GM12878 (cell line): Measurements from ENCODE around the gene PMM2. TPM values are rescaled to one million over a fixed set of nuclear protein-coding genes. Genes with fewer than 3 reads are reported as not detected.

Source experiments
- ATAC-seq: fragments of 200-7000 bp; cut with Tn5 transposase; 3 replicates; pipeline ENCODE4 v1.9.1; 2020; ENCODE audit warnings: mild to moderate bottlenecking, moderate library complexity
- BruUV-seq: library from RNA; stranded (reverse); fragments of 400-500 nt; replicated peaks from 2 replicates; lab custom pipeline; 2021; lab: Mats Ljungman, UMichigan
- CTCF ChIA-PET: fragments of 300-600 bp; sonication (Branson Sonifier 250); formaldehyde crosslinking; extraction: SDS; loops from one replicate; lab custom pipeline; 2021; ENCODE audit warnings: inconsistent platforms; lab: Yijun Ruan, JAX
- POLR2A ChIA-PET: fragments of 350-600 bp; formaldehyde crosslinking; extraction: SDS; loops from one replicate; lab custom pipeline; 2021; ENCODE audit warnings: inconsistent platforms; lab: Charles Lee
- RAD21 ChIA-PET: fragments of 300-600 bp; sonication (Branson Sonifier 250); formaldehyde crosslinking; loops from one replicate; lab custom pipeline; 2023; ENCODE audit warnings: antibody characterized with exemption; ENCODE audit not compliant: unreplicated experiment; lab: Charles Lee
- SMC1A ChIA-PET: fragments of 300-600 bp; sonication (Branson Sonifier 250); formaldehyde crosslinking; loops from one replicate; lab custom pipeline; 2023; ENCODE audit not compliant: unreplicated experiment, uncharacterized antibody; lab: Charles Lee
- DNase-seq: peaks from one replicate; pipeline ENCODE4 v3.0.0-alpha.2; 2011; ENCODE audit warnings: low read depth, low spot score
- FAIRE-seq: peaks from 3 replicates; lab custom pipeline; 2011; peaks lifted over from hg19 to GRCh38; lab: Jason Lieb, UNC
- H2AFZ ChIP-seq: 2 replicates; pipeline ENCODE4 v1.6.0; 2011; ENCODE audit warnings: low read depth, low read length, control low read depth; ENCODE audit not compliant: control insufficient read depth
- H3K27ac ChIP-seq: 2 replicates; pipeline ENCODE4 v1.5.1; 2011; ENCODE audit warnings: control low read depth; ENCODE audit not compliant: control insufficient read depth, insufficient read depth
- H3K27me3 ChIP-seq, 2 experiments: replicated peaks in 1 of 2; 2 replicates each; pipeline versions ENCODE4 v1.6.0 to v1.6.1; 2011; ENCODE audit warnings: low read length in 1 of 2; ENCODE audit not compliant: control insufficient read depth in 2 of 2, insufficient read depth in 2 of 2
- H3K36me3 ChIP-seq, 2 experiments: 2 replicates each; pipeline ENCODE4 v1.5.1; 2011; ENCODE audit warnings: low read length in 1 of 2; ENCODE audit not compliant: control insufficient read depth in 2 of 2, insufficient read depth in 2 of 2
- H3K4me1 ChIP-seq: 2 replicates; pipeline ENCODE4 v1.6.1; 2011; ENCODE audit warnings: mild to moderate bottlenecking, low read length, moderate library complexity, mixed read lengths; ENCODE audit not compliant: control insufficient read depth, insufficient read depth
- H3K4me2 ChIP-seq: 2 replicates; pipeline ENCODE4 v1.6.0; 2011; ENCODE audit warnings: control low read depth; ENCODE audit not compliant: control insufficient read depth, insufficient read depth
- H3K4me3 ChIP-seq: fragments of 200-600 bp; sonication (generic); 2 replicates; pipeline ENCODE4 v1.5.1; 2016
- H3K79me2 ChIP-seq: 2 replicates; pipeline ENCODE4 v1.6.0; 2011; ENCODE audit warnings: low read length; ENCODE audit not compliant: control insufficient read depth, insufficient read depth
- H3K9ac ChIP-seq: 2 replicates; pipeline ENCODE4 v1.8.0; 2011; ENCODE audit warnings: low read length, control low read depth, mixed read lengths; ENCODE audit not compliant: control insufficient read depth, insufficient read depth
- H3K9me3 ChIP-seq: replicated peaks from 3 replicates; pipeline ENCODE4 v1.5.1; 2011; ENCODE audit warnings: mild to moderate bottlenecking, low read length; ENCODE audit not compliant: control insufficient read depth, insufficient read depth
- H4K20me1 ChIP-seq: 2 replicates; pipeline ENCODE4 v1.6.0; 2011; ENCODE audit not compliant: control insufficient read depth, insufficient read depth
- ATF7 ChIP-seq: fragments of 450-650 bp; IDR thresholded peaks from 2 replicates; pipeline ENCODE4 v1.6.1; 2016; ENCODE audit warnings: low read depth, mild to moderate bottlenecking
- CBX5 ChIP-seq: sonication (generic); IDR thresholded peaks from 2 replicates; pipeline ENCODE4 v1.6.1; 2016; ENCODE audit warnings: low read depth, moderate library complexity, mild to moderate bottlenecking, inconsistent platforms
- CHD2 ChIP-seq: IDR thresholded peaks from 2 replicates; pipeline ENCODE4 v1.6.1; 2011; ENCODE audit warnings: low read depth, low read length, improper control_type of control experiment, borderline replicate concordance
- FOS ChIP-seq: IDR thresholded peaks from 3 replicates; pipeline ENCODE4 v1.6.1; 2011; ENCODE audit warnings: borderline replicate concordance; ENCODE audit not compliant: insufficient read length; ENCODE audit errors: extremely low read depth
- KAT2A ChIP-seq: conservative IDR thresholded peaks from 2 replicates; pipeline ENCODE4 v1.6.1; 2011; ENCODE audit warnings: low read depth, low read length; ENCODE audit not compliant: control insufficient read depth
- MEF2B ChIP-seq: fragments of 450-650 bp; IDR thresholded peaks from 2 replicates; pipeline ENCODE4 v1.6.1; 2018; ENCODE audit warnings: mild to moderate bottlenecking, moderate library complexity; ENCODE audit not compliant: partially characterized antibody, poor library complexity, severe bottlenecking
- NFYA ChIP-seq: IDR thresholded peaks from 2 replicates; pipeline ENCODE4 v1.6.1; 2011; ENCODE audit warnings: low read depth, mild to moderate bottlenecking, low read length, improper control_type of control experiment, borderline replicate concordance
- POLR2A ChIP-seq: IDR thresholded peaks from 2 replicates; pipeline ENCODE4 v1.6.1; 2011; ENCODE audit warnings: low read depth, mild to moderate bottlenecking, low read length
- SMAD5 ChIP-seq: IDR thresholded peaks from 2 replicates; pipeline ENCODE4 v1.6.1; 2016; ENCODE audit warnings: antibody characterized with exemption, low read depth
- SUZ12 ChIP-seq: fragments of 200-600 bp; sonication (generic); IDR thresholded peaks from one replicate; pipeline ENCODE4 v1.6.1; 2018; ENCODE audit warnings: antibody characterized with exemption, mild to moderate bottlenecking; ENCODE audit not compliant: unreplicated experiment
- TCF12 ChIP-seq: IDR thresholded peaks from 2 replicates; pipeline ENCODE4 v1.6.1; 2011; ENCODE audit warnings: low read depth, mild to moderate bottlenecking, low read length
- ZNF384 ChIP-seq: IDR thresholded peaks from 2 replicates; pipeline ENCODE4 v1.6.1; 2012; ENCODE audit warnings: low read depth, mild to moderate bottlenecking, low read length, improper control_type of control experiment, borderline replicate concordance
- WGBS: methylation state at CpG from one replicate; pipeline ENCODE4 v1.1.6; 2016; ENCODE audit warnings: low lambda C conversion rate; ENCODE audit not compliant: insufficient replicate concordance, insufficient coverage; ENCODE audit errors: missing lambda C conversion rate; 5-methylcytosine and 5-hydroxymethylcytosine counted together
- in situ Hi-C: fragments of 300-500 bp; cut with MboI; formaldehyde crosslinking; loops from 9 replicates; pipeline ENCODE4 v1.14.3; 2018; ENCODE audit warnings: mixed read lengths
- intact Hi-C: fragments of 100-400 bp; cut with micrococcal nuclease; formaldehyde crosslinking; loops from one replicate; pipeline ENCODE4 v1.14.2; 2022; ENCODE audit not compliant: unreplicated experiment
- polyA plus RNA-seq, 11 experiments: library from polyadenylated mRNA; depleted of rRNA in 4 of 11; unstranded in 6 of 11; stranded (reverse) in 5 of 11; fragments of >200 nt; fragmentation: Nextera tagmentation in 4 of 11; fragmentation: Illumina TruSeq in 1 of 11; extraction: Ambion mirVana in 4 of 11; extraction: Trizol in 1 of 11; gene quantifications; 1 replicate in 1 of 11; 2 replicates in 10 of 11; pipeline versions ENCODE4 v1.2.1 to v1.2.3, GENCODE V29; 2011 to 2016; ENCODE audit warnings: inconsistent platforms in 2 of 11, missing spikeins in 2 of 11, low read depth in 1 of 11
- total RNA-seq, 4 experiments: library from RNA; depleted of rRNA in 3 of 4; stranded (reverse); fragments of >200 nt in 3 of 4; fragmentation: Illumina TruSeq in 1 of 4; extraction: Trizol in 1 of 4; gene quantifications; 2 replicates each; pipeline versions ENCODE4 v1.2.1 to v1.2.3, GENCODE V29; 2013 to 2021

The PMM2 gene
- total and polyA plus RNA-seq, 10 of the 15 experiments (the other 5 are each of a cell fraction or from before 2014, with no cell fraction given), result 22.6 to 69.4 (median 52.3) TPM

DNA sequence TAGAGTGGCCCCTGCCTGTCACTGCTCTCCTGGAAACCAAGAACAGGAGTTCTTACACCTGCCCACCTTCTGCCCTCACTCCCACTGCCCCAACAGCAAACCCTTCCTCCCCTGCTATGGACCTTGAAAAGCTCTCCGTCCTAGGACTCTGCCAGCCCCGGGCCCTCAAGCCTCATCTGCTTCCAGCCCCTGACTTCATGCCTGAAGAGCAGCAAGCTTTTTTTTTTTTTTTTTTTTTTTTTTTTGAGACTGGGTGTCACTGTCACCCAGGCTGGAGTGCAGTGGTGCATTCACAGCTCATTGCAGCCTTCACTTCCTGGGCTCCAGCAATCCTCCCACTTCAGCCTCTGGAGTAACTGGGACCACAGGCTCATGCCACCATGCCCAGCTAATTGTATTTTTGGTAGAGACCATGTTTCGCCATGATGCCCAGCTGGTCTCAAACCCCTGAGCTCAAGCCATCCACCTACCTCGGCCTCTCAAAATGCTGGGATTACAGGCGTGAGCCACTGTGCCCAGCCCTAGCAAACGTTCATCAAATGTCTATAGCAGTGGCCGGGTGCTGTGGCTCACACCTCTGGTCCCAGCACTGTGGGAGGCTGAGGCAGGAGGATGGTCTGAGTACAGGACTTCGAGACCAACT is 54.2 kb downstream of the PMM2 start:
- no peak overlapping the region for H3K9ac ChIP-seq
- DNase-seq, result no peak
- CTCF ChIA-PET, result interaction anchor here (1.3 kb wide), 1 partner anchor 29 kb away, joined by 4 read pairs; no protein-coding TSS in a partner anchor
- TF ChIP-seq SUZ12, result no peak
- no peak for TF ChIP-seq CHD2
- TF ChIP-seq TCF12, result no peak
- no peak for TF ChIP-seq NFYA
- no peak for TF ChIP-seq KAT2A
- no peak for TF ChIP-seq FOS
- TF ChIP-seq ZNF384, result peak; percentile 58; the same call in 1 of the 2 replicates
- no peak for TF ChIP-seq MEF2B
- peak; percentile 27 for TF ChIP-seq POLR2A
- TF ChIP-seq CBX5, result no peak
- no peak for TF ChIP-seq SMAD5
- no peak for TF ChIP-seq ATF7
- TF ChIP-seq, all 136 proteins: peak for 2
- Histone ChIP-seq H3K4me2 (no peak overlapping the region), H2AFZ (no peak overlapping the region), H3K4me3 (no peak overlapping the region), H3K36me3 (peaks cover 38 to 63% of the 10 kb centered on the region in 2 experiments), H3K27ac (no peak overlapping the region), H3K4me1 (no peaks in the 10 kb centered on the region; the same call in 1 of the 2 replicates), H3K79me2 (no peaks in the 10 kb centered on the region), H3K27me3 (no peaks in the 10 kb centered on the region), H3K9me3 (no peaks in the 10 kb centered on the region), H4K20me1 (no peaks in the 10 kb centered on the region; the same call in 1 of the 2 replicates)
- no peak for FAIRE-seq
- no peak for ATAC-seq
- in situ Hi-C loops (no loop called here), intact Hi-C loops (no loop called here)
- ChIA-PET RAD21 (no interaction called here), SMC1A (interaction anchor here (0.9 kb wide), 1 partner anchor 28 kb away, joined by 3 read pairs; no protein-coding TSS in a partner anchor), POLR2A (no interaction called here)
- whole genome bisulfite sequencing, result 94% methylated on average over 8 of the region's 8 CpGs
- no TSS peak for BruUV-seq
